GM19438 (cell line): ENCODE data around the gene RFNG.
"Not testable (repeated sequence)": the region's sequence is repeated elsewhere in the genome, so short reads cannot be mapped to it uniquely, and the experiment has no call there.

Experiments used
- ATAC-seq: cut with Tn5 transposase; IDR thresholded peaks from one replicate; pipeline ENCODE4 v1.9.1; 2021; ENCODE audit warnings: low read depth; ENCODE audit not compliant: unreplicated experiment

Gene RFNG

DNA sequence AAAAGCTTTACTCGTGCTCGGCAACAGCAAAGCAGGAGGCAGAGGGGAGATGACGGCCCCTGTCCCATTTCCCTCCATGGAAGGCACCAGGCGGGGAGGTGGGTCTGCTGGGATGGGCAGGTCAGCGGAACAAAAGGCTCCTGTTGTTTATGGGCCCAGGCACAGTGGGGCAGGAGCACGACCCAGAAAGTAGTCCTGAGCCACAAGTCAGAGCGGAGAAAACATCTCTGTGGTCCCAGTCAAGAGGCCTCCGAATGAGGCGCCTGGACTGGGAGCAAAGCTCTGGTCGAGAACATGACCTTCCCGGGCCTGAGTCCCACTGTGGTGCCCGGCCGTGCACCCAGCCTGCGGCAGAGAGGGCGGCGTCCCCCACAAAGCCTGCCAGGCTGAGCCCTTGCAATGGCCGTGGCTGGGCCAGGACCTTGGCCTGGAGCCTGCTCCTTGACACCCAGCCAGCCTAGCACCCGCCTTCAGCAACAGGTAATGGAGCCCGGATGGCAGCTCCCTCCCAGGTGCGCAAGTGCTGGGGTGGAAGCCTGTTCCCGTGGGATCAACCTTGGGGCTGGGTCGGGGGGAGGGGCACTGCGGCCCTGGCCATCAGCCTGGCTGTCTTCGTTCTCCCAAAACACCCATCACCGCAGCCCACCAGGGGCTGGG is 3.6 kb downstream of the RFNG start:
- no peak for ATAC-seq

GRCh38 chr17:82047379-82047778 is 4.2 kb downstream of the RFNG start:
- ATAC-seq = no peak

DNA sequence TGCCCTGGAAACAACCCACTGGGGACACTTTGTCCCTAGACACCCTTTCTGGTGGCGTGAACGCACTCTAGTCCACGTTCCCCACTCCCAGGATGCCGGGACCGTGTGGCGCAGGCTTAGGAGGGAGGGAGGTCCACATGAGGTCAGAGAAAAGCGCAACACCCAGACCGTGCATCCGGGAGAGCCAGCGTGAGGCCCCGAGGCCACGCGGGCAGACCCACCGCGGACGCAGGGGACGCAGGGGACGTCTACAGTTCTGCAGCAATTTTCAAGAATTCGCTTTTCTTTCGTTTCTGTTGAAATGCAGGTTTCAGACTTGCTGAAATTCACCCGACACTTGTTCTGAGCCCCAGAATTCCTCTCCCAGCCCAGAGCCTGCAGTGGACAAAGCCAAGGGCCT is 4.7 kb downstream of the RFNG start:
- ATAC-seq = no peak

- ATAC-seq = no peak
Measured at GRCh38 chr17:82045936-82046484, 5.6 kb downstream of the RFNG start.

DNA sequence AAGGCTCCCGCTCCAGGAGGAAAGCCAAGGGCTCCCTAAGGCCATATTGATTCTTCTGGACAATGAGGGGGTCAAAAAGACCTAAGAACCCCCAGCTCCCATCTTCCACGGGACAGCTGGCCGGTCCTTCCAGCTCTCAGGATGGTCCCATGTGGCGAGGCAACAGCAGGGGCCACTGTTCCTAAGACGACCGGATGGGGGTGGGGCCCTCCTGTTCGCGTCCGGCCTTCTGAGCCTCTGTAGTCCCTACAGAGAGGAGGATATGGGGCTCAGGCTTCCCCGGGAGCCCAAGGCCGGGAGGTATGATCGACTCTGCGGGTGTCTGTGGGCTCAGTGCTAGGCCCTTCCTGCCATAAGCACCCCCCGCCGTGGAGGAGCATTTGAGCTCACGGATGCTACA is 8.1 kb downstream of the RFNG start:
- ATAC-seq = no peak

- no peak for ATAC-seq
Measured at GRCh38 chr17:82042649-82043048, 9.0 kb downstream of the RFNG start.

DNA sequence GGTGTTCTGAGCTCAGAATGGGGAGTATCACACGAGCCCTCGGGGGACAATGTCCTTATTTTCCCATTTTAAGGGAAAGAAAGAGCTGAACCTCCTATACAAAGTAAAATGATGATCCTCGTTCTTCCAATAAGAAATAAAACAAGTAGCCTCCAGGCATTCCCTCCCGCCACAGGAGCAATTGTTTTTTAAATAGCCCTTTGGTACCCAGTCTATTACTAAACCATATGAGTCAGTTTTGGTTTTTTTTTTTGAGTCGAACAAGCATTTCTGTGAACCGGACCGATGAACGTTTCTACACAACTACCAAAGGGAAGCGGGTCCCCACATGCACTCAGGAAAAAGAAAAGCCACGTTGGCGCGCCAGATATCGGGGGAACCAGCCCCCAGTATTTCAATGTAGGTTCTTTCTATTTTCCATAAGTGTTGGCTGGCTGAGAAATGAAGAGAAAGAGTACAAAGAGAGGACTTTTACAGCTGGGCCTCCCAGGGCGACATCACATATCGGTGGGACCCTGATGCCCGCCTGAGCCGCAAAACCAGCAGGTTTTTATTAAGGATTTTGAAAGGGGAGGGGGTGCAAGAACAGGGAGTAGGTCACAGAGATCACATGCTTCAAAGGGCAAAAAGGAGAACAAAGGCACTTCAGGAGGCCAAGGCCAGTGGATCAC is 10.3 kb downstream of the RFNG start:
- ATAC-seq = no peak

DNA sequence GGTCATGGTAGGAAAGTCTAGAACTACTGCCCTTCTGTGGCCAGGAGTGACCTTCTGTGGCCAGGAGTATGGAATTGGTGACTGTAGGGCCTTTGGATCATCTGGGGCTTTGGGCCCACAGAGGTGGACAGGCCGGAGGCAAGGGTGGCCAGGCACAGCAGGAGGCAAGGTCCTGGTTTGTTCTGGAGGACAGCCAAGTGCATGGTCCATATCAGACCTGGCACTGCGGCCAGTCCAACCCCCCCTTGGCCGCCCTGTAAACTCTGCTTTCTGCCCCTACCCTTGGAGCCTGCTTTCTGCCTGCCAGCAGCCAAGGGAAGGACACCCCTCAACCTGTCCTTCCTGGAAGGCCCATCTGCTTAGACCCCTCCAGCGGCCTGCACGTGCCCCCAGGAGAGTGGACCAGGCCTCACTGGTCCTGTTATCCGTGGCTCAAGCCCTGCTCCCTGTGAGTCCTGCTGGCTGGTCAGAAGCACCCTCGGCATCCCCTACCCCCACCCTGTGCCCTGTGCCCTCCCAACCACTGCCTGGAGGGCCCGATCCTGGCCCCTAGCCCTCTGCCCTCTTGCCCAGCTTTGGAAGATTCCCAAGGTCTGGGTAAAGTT is 11.8 kb downstream of the RFNG start:
- no peak for ATAC-seq

GRCh38 chr17:82038796-82039409 is 12.7 kb downstream of the RFNG start:
- not testable (repeated sequence) for ATAC-seq

DNA sequence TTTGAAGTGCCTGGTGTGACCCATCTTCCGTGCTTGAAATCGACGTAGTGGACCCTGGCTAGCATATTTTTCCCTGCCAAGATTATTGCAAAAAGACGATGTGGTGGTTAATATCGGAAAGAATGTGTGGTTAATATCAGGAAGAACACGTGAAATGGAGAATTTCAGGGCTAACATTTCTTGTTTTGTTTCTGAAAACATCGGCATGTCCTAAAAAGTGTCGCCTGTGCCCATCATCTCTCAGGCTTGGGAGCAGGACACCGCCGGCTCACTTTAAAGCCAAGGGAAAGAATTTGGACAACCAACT is 13.8 kb downstream of the RFNG start:
- no peak for ATAC-seq

DNA sequence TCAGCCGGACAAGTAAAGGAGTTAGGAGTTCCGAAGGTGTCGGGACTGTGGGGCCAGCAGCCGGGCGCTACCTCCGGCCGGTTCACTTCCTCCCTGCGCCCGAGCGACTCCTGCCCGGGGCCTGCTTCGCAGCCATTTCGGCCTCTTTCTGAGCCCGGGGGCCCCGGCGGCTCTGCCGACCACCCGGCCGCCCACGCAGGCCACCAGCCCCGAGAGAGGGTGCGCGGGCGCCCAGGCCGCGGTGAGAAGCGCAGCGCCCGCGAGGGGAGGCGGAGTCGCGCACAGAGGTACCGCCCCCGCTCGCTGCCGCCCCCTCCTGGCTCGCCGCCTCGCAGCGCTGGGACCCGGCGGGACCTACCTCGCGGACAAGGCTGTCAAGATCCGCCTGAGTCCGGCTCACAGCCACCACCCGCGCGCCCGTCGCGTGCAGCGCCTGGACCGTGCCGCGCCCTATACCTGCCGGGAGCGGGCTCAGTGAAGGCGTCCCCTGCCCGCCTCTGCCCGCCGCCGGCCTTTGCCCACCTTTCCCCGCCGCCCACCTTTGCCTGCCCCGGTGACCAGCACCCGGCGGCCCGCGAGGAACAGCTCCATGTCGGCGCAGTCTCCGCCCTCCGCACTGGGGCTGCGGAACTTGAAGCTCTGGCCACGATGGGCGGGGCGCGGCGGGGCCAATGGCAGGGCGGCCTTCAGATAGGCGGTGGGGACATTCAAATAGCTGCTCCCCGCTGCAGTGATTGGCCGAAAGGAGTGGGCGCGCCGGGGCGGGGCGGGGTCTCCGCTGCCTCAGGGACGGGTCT is 14.3 kb downstream of the RFNG start, which contains the start of gene DCXR:
Gene DCXR, minus strand, starts transcription at position 606 of the 797 bp plus-strand sequence. Its CDS starts 15 bp downstream, at position 591.
- ATAC-seq = peak; percentile 83

DNA sequence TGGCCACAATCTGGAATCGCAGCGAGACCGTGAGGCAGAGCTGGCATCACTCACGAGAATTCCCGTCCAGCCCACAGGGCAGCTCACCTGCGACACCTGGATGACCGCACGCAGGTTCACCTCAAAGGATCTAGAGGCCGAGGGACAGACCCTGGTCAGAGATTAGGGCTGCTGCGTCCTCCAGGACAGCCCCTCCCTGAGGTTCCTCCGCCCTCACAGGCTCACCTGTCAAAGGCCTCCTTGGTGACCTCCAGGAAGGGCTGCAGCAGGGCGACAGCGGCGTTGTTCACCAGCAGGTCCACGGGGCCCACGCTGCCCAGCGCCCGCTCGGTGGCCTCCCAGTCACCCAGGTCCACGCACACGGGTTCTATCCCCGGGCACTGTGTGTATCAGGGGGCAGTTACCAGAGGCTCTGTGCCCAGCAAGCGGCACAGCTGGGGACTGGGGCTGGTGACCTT is 14.9 kb downstream of the RFNG start:
- ATAC-seq = no peak

- ATAC-seq = no peak
Measured at GRCh38 chr17:82035956-82036633, 15.5 kb downstream of the RFNG start.

GRCh38 chr17:82035488-82035887 is 16.1 kb downstream of the RFNG start:
- no peak for ATAC-seq

GRCh38 chr17:82034371-82035011 is 17.1 kb downstream of the RFNG start:
- ATAC-seq = no peak

DNA sequence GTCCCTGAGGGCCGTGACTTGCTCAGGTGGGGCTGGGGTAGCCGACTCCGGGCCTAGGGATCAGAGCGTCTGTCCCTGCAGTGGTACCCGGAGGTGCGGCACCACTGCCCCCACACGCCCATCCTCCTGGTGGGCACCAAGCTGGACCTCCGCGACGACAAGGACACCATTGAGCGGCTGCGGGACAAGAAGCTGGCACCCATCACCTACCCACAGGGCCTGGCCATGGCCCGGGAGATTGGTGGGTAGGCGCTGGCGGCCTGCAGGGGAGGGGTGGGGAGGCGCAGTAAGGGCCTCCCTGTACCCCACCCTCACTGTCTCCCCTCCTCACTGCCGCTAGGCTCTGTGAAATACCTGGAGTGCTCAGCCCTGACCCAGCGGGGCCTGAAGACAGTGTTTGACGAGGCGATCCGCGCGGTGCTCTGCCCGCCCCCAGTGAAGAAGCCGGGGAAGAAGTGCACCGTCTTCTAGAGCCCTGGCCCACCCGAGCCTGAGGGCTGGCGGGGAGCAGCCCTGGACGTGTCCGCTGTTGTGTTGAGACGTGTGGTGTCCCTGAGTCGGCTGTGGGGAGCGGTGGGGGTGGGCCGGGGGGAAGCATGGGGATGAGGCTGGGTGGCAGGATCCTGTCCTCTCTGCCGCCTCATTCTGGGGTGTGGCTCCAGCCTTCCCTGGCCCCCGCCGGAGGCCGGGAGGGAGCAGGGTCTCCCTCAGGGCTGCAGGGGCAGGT is 18.1 kb downstream of the RFNG start:
- ATAC-seq = no peak

DNA sequence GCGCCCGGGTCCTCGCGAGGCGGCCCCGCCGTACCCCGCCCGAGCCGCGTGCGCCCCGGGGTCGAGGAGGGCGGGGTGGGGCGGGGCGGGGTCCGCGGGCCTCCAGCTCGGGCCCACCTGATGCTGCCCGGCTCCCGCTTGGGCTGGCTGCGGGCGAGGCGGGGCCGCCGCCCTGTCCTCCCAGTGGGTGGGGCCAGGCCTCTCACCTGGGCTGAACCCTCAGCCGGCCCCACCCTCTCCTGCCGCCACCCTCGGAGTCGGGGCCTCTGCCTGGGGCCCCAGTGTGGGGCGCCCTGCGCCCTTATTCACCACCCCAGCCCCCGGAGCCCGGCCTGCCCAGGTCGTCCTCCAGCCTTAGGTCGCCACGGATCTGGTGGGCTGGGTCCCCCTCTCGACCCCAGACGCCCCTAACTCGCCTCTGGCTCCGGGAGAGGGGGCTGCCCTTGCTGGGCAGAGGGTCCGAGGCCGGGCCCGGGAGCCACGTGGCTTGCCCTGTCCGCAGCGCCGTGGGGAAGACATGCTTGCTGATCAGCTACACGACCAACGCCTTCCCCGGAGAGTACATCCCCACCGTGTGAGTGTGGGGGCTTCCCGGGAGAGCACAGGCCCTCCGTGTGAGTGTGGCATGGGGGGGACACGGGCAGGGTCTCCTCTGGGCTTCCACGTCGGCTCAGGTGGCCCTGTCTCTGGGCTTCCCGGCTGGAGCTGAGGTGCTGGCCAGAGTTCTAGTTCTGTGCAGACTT is 19.6 kb downstream of the RFNG start:
- no peak for ATAC-seq

DNA sequence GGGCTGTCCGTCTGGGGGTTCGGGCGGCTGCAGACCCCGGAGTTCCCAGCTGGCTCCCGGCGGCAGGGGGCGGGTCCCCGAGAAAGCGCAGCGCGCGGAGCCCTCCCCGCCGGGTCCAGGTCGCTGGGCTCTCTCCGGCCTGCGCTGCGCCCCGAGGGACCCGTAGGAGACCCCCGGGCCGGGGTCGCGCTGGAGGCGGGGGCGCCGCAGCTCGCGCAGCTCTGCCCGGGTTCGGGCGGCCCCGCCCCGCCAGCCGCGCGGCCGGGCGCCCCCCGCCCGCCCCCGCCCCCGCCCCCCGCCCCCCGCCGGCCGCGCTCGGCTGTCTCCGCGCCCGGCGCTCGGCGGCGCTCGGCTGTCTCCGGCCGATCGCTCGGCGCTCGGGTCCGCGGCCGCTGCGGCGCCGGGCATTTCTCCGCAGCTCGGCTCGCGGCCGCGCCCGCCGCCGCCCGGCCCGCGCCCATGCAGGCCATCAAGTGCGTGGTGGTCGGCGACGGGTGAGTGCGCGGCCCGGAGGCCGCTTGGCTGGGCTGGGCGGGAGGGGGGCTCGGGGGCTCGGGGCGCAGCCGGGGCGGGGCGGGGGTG is 20.2 kb downstream of the RFNG start, which contains the start of gene RAC3:
Gene RAC3, plus strand, starts transcription at position 376 of the 582 bp plus-strand sequence. Its CDS starts 84 bp downstream, at position 460.
- no peak for ATAC-seq
